Activated CD4-positive, alpha-beta T cell treated with anti-CD3 and anti-CD28 coated beads, Interleukin-2, amount 10 ng/mL, durations not matched to agents 24 days and 14 days (primary cell): ENCODE results near the gene MYO9B. TPM values are rescaled to one million over a fixed set of nuclear protein-coding genes. Genes with fewer than 3 reads are reported as not detected.

Source experiments
- DNase-seq: peaks from one replicate; pipeline ENCODE4 v3.0.0; 2022
- H3K27ac Mint-ChIP-seq: one replicate; pipeline ENCODE4 v1.8.0; 2022; ENCODE audit warnings: mild to moderate bottlenecking, mixed read lengths
- H3K27me3 Mint-ChIP-seq: one replicate; pipeline ENCODE4 v1.8.0; 2022; ENCODE audit warnings: mixed read lengths
- H3K36me3 Mint-ChIP-seq: one replicate; pipeline ENCODE4 v1.8.0; 2022; ENCODE audit warnings: low read depth, mild to moderate bottlenecking, mixed read lengths
- H3K4me1 Mint-ChIP-seq: one replicate; pipeline ENCODE4 v1.8.0; 2021; ENCODE audit warnings: mixed read lengths
- H3K4me3 Mint-ChIP-seq: one replicate; pipeline ENCODE4 v1.8.0; 2022; ENCODE audit warnings: mild to moderate bottlenecking, moderate library complexity, mixed read lengths
- H3K9me3 Mint-ChIP-seq: one replicate; pipeline ENCODE4 v1.8.0; 2021; ENCODE audit warnings: mixed read lengths
- intact Hi-C: fragments of 100-400 bp; cut with micrococcal nuclease; formaldehyde crosslinking; loops from one replicate; pipeline ENCODE4 v1.15.1; 2023
- total RNA-seq: library from RNA; stranded (reverse); gene quantifications from 2 replicates; pipeline ENCODE4 v1.2.3, GENCODE V29; 2022

Gene MYO9B
- total RNA-seq, 1 donor from 2014 or later, result 120 TPM

DNA sequence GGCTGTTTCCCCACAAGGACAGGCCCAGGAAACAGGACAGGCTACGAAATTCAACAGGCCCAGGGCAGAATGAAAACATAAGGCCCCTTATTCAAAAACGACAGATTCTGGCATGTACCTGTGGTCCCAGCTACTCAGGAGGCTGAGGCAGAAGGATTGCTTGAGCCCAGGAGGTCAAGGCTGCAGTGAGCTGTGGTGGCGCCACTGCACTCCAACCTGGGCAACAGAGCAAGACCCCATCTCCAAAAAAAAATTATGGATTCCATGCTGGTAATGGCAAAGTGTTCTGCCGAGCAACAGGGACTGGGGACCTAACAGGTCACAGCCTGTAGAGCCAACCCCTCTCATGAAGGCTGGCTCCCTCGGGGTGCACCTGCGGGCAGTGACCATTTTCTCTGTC is 87.0 kb downstream of the MYO9B start:
- H3K27me3 Mint-ChIP-seq, result no peaks in the 10 kb centered on the region
- H3K27ac Mint-ChIP-seq, result no peak overlapping the region
- no peak overlapping the region for H3K4me3 Mint-ChIP-seq
- no peaks in the 10 kb centered on the region for H3K4me1 Mint-ChIP-seq
- no peak for DNase-seq
- intact Hi-C loops, result no loop called here
- peaks cover 4% of the 10 kb centered on the region for H3K9me3 Mint-ChIP-seq
- H3K36me3 Mint-ChIP-seq, result peaks cover 63% of the 10 kb centered on the region

- DNase-seq, result no peak
- no peak overlapping the region for H3K27ac Mint-ChIP-seq
- peaks cover 67% of the 10 kb centered on the region for H3K36me3 Mint-ChIP-seq
- H3K9me3 Mint-ChIP-seq, result peaks cover 4% of the 10 kb centered on the region
- intact Hi-C loops, result no loop called here
- no peaks in the 10 kb centered on the region for H3K27me3 Mint-ChIP-seq
- H3K4me3 Mint-ChIP-seq, result no peak overlapping the region
- H3K4me1 Mint-ChIP-seq, result no peaks in the 10 kb centered on the region
These were observed 88.1 kb downstream of the MYO9B start for GRCh38 chr19:17163652-17164051.

GRCh38 chr19:17164639-17165038 is 89.1 kb downstream of the MYO9B start:
- H3K4me1 Mint-ChIP-seq, result no peaks in the 10 kb centered on the region
- no peak overlapping the region for H3K4me3 Mint-ChIP-seq
- intact Hi-C loops, result no loop called here
- H3K27me3 Mint-ChIP-seq, result no peaks in the 10 kb centered on the region
- DNase-seq, result no peak
- no peak overlapping the region for H3K27ac Mint-ChIP-seq
- peaks cover 4% of the 10 kb centered on the region for H3K9me3 Mint-ChIP-seq
- H3K36me3 Mint-ChIP-seq, result peaks cover 65% of the 10 kb centered on the region

- Mint-ChIP-seq H3K36me3 (peaks cover 66% of the 10 kb centered on the region), H3K9me3 (peaks cover 4% of the 10 kb centered on the region)
These were observed 90.1 kb downstream of the MYO9B start for GRCh38 chr19:17165715-17166114.

GRCh38 chr19:17170538-17171297 is 95.1 kb downstream of the MYO9B start:
- Mint-ChIP-seq H3K36me3 (peaks cover 59% of the 10 kb centered on the region), H3K4me3 (no peak overlapping the region), H3K27me3 (no peaks in the 10 kb centered on the region), H3K4me1 (peaks cover 11% of the 10 kb centered on the region), H3K9me3 (no peaks in the 10 kb centered on the region), H3K27ac (peak overlapping the region; percentile 87)
- DNase-seq, result peak; percentile 70
- intact Hi-C loops, result no loop called here

More at GRCh38 chr19:17165715-17166114, 90.1 kb downstream of the MYO9B start:
- H3K4me1 Mint-ChIP-seq, result no peaks in the 10 kb centered on the region
- no peaks in the 10 kb centered on the region for H3K27me3 Mint-ChIP-seq
- H3K4me3 Mint-ChIP-seq, result no peak overlapping the region
- DNase-seq, result no peak
- no peak overlapping the region for H3K27ac Mint-ChIP-seq
- intact Hi-C loops, result no loop called here

GRCh38 chr19:17171874-17172273 is 96.3 kb downstream of the MYO9B start:
- no peaks in the 10 kb centered on the region for H3K27me3 Mint-ChIP-seq
- no peaks in the 10 kb centered on the region for H3K9me3 Mint-ChIP-seq
- peak overlapping the region; percentile 87 for H3K27ac Mint-ChIP-seq
- H3K4me1 Mint-ChIP-seq, result peaks cover 11% of the 10 kb centered on the region
- H3K36me3 Mint-ChIP-seq, result peaks cover 59% of the 10 kb centered on the region
- no peak overlapping the region for H3K4me3 Mint-ChIP-seq
- intact Hi-C loops, result no loop called here
- DNase-seq, result no peak

GRCh38 chr19:17172624-17173345 is 97.2 kb downstream of the MYO9B start:
- Mint-ChIP-seq H3K4me3 (no peak overlapping the region), H3K4me1 (peaks cover 11% of the 10 kb centered on the region), H3K36me3 (peaks cover 64% of the 10 kb centered on the region), H3K27ac (peak overlapping the region; percentile 5), H3K9me3 (no peaks in the 10 kb centered on the region), H3K27me3 (no peaks in the 10 kb centered on the region)
- intact Hi-C loops, result no loop called here
- DNase-seq, result no peak

- Mint-ChIP-seq H3K36me3 (peaks cover 42% of the 10 kb centered on the region), H3K27ac (no peak overlapping the region), H3K9me3 (no peaks in the 10 kb centered on the region), H3K27me3 (no peaks in the 10 kb centered on the region), H3K4me3 (no peak overlapping the region), H3K4me1 (peaks cover 9% of the 10 kb centered on the region)
- DNase-seq, result no peak
- intact Hi-C loops, result no loop called here
These were observed 102.7 kb downstream of the MYO9B start for GRCh38 chr19:17178291-17178690.

GRCh38 chr19:17180997-17181702 is 105.6 kb downstream of the MYO9B start:
- Mint-ChIP-seq H3K27me3 (no peaks in the 10 kb centered on the region), H3K36me3 (peaks cover 41% of the 10 kb centered on the region), H3K4me1 (peaks cover 21% of the 10 kb centered on the region), H3K27ac (peak overlapping the region; percentile 72), H3K9me3 (no peaks in the 10 kb centered on the region), H3K4me3 (no peak overlapping the region)
- intact Hi-C loops, result no loop called here
- no peak for DNase-seq

- Mint-ChIP-seq H3K27me3 (no peaks in the 10 kb centered on the region), H3K27ac (peak overlapping the region; percentile 98), H3K4me1 (peaks cover 21% of the 10 kb centered on the region), H3K9me3 (no peaks in the 10 kb centered on the region), H3K36me3 (peaks cover 44% of the 10 kb centered on the region), H3K4me3 (peak overlapping the region; percentile 89)
- DNase-seq, result peak; percentile 72
- intact Hi-C loops, result no loop called here
These were observed 107.7 kb downstream of the MYO9B start for GRCh38 chr19:17183271-17183761.

DNA sequence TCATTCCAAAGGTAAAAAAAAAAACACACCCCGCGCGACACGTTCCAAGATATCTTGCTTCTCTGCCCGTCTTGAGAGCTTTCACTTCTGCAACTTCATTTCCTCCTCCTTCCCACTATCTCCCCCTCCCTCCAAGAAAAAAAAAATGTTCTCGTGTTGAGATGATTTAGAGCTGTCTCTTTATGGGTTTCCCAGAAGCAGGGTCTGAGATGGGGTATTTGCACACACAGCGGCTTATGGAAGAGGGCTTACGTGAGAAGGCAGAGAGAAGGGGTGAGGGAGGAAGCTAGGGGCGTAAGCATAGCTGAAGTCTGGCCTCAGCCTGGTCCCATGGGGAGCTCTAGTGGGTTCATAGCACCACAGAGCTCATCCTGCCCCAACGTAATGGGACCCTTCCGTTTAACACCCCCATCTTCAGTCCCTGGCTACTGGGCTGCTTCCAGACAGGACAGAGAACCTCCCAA is 108.3 kb downstream of the MYO9B start:
- no peaks in the 10 kb centered on the region for H3K27me3 Mint-ChIP-seq
- peak overlapping the region; percentile 98 for H3K27ac Mint-ChIP-seq
- peak; percentile 75 for DNase-seq
- peak overlapping the region; percentile 89 for H3K4me3 Mint-ChIP-seq
- H3K4me1 Mint-ChIP-seq, result peaks cover 21% of the 10 kb centered on the region
- H3K36me3 Mint-ChIP-seq, result peaks cover 46% of the 10 kb centered on the region
- no peaks in the 10 kb centered on the region for H3K9me3 Mint-ChIP-seq
- intact Hi-C loops, result loop anchor here (1.0 kb wide), 1 partner anchor 117 kb away; no protein-coding TSS in a partner anchor

GRCh38 chr19:17184371-17184841 is 108.8 kb downstream of the MYO9B start:
- Mint-ChIP-seq H3K27me3 (no peaks in the 10 kb centered on the region), H3K4me3 (peak overlapping the region; percentile 89), H3K4me1 (peaks cover 21% of the 10 kb centered on the region), H3K27ac (peak overlapping the region; percentile 98), H3K36me3 (peaks cover 49% of the 10 kb centered on the region), H3K9me3 (no peaks in the 10 kb centered on the region)
- peak; percentile 85 for DNase-seq
- intact Hi-C loops, result loop anchor here (1.0 kb wide), 1 partner anchor 117 kb away; no protein-coding TSS in a partner anchor

GRCh38 chr19:17185590-17185989 is 110.0 kb downstream of the MYO9B start:
- intact Hi-C loops, result no loop called here
- H3K27me3 Mint-ChIP-seq, result no peaks in the 10 kb centered on the region
- H3K9me3 Mint-ChIP-seq, result no peaks in the 10 kb centered on the region
- peaks cover 21% of the 10 kb centered on the region for H3K4me1 Mint-ChIP-seq
- no peak for DNase-seq
- no peak overlapping the region for H3K27ac Mint-ChIP-seq
- H3K36me3 Mint-ChIP-seq, result peaks cover 50% of the 10 kb centered on the region
- H3K4me3 Mint-ChIP-seq, result no peak overlapping the region
